HepG2 (cell line): ENCODE data around the gene PTPRE.

Experiments
- HBP1 ChIP-seq: IDR thresholded peaks from 2 replicates; pipeline ENCODE4 v1.6.1; 2016; ENCODE audit warnings: low read depth, control low read depth
- ZNF180 ChIP-seq: sonication (generic); formaldehyde crosslinking; IDR thresholded peaks from 2 replicates; pipeline ENCODE4 v1.4.0; 2020; ENCODE audit warnings: low read depth, missing genetic modification reagents, borderline replicate concordance

- TF ChIP-seq HBP1 (CRISPR knock-in tag) (no peak), ZNF180 (CRISPR knock-in tag) (no peak)
These were observed 19.1 kb upstream of the PTPRE start for GRCh38 chr10:127887541-127888415.
